NOMO-1 (cell line): ENCODE measurements around the gene GOLGA8O.
"Not testable (repeated sequence)": the region's sequence is repeated elsewhere in the genome, so short reads cannot be mapped to it uniquely, and the experiment has no call there.

Experiments
- DNase-seq, 2 experiments: peaks; one replicate each; lab custom pipeline; 2025; ENCODE audit not compliant: unreplicated experiment in 2 of 2; lab: John Stamatoyannopoulos, UW

The GOLGA8O gene, protein sequence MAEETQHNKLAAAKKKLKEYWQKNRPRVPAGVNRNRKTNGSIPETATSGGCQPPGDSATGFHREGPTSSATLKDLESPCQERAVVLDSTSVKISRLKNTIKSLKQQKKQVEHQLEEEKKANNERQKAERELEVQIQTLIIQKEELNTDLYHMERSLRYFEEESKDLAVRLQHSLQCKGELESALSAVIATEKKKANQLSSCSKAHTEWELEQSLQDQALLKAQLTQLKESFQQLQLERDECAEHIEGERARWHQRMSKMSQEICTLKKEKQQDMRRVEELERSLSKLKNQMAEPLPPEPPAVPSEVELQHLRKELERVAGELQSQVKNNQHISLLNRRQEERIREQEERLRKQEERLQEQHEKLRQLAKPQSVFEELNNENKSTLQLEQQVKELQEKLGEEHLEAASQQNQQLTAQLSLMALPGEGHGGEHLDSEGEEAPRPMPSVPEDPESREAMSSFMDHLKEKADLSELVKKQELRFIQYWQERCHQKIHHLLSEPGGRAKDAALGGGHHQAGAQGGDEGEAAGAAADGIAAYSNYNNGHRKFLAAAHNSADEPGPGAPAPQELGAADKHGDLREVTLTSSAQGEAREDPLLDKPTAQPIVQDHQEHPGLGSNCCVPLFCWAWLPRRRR

DNA sequence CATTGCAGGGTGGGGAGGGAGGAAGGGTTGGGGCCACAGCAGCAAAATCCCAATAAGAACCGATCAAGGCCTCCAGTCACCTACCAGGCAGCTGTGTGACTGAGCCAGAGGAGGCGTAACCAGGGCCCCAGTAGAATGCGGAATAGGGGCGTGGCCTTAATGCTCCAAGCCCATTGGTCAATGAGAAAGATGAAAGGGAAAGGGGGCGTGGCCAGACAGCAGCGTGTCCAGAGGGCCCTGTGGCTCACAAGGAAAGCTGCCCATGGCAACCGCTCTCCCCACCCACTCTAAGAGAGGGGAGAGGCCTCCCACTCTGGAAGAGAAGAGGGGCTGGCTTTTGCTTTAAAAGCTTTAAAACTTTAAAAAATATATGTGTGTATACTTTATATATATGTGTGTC lies at the start of gene GOLGA8O:
TSS of gene GOLGA8O (minus strand) at position 101 of the 400 bp plus-strand sequence. CDS start at position 3, 98 bp downstream.
- not testable (repeated sequence) for DNase-seq

DNA sequence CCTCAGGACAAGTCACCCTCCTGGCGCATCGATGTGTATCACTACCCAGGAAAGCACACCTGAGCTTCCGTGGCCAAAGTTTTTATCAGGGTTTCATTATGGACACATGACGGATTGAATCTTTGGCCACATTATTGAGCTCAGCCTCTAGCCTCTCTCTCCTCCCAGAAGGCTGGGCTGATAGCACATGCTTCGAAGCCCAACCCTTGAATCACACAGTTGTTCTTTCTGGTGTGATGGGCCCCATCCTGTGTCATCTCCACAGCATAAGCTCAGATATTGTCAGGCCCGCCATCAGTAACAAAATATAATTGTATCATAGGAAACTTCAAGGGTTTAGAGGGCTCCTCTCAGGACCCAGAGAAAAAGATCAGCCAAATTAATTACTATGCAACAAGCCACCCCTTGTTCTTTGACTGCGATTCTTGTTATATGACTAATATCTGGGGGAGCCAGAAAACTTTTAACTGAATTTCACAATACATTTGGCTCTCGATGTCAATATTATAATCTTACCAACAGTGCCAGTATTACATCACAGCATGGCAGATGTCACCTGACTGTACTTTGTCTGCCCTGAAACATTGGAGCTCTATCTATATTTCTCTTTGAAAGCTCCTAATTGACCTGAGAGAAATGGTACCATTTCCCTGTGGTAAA lies 48.8 kb upstream of the GOLGA8O start:
- not testable (repeated sequence) for DNase-seq

DNA sequence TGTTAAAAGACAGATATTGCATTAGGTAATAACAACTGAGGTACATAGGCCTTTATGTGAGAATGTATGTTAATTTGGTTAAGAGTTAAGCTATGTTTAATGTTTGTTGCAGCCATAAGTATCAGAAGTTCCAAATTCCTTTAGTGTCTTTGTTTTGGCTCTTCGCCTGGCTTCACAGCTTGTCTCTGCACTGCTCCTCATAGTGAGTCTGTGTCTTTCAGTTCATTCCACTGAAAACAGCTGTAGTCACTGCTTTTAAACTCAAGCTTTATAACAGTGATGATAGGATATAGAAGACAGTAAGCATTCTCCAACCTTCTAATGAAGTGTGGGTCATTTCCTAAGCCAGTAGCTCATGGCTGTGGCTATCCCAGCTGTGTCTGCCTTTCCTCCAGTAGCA lies 47.5 kb upstream of the GOLGA8O start:
- not testable (repeated sequence) for DNase-seq

DNA sequence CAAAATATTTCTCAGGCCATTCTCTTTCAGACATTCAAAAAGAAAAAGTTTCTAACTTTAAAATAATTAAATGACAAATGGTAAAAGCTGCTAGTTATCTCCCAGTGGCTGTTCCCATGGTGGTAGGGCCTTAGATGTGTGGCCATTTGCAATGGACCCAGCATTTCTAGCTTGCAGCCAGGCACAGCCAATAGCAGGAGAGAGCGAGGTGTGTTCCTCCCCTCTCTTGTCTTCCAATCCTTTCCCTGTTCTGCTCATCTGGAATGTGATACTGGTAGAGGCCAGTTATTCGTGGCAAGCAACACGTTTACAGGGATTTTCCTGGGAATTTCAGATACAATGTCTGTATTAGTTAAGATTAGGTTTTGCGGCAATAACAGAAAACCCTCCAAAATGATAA lies 37.3 kb upstream of the GOLGA8O start:
- DNase-seq: not testable (repeated sequence)

DNA sequence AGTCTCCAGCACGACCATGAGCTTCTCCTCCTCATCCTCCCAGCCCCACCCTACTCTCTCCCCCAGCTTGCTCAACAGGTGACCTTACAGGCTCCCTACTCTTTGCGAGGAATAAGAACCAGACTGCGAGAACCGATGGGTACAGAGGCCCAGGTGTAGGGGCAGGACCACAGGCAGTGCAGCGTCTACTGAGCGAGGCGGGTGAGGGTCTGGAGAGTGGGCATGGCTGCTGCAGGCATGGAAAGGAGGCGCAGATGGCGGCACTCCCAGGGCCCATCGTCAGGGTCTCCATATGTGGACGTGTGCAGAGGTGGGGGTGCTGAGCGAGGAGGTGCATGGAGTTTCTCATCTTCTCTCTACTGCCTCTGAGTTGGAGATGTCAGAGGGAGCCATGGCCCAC lies 31.0 kb upstream of the GOLGA8O start:
- not testable (repeated sequence) for DNase-seq

DNA sequence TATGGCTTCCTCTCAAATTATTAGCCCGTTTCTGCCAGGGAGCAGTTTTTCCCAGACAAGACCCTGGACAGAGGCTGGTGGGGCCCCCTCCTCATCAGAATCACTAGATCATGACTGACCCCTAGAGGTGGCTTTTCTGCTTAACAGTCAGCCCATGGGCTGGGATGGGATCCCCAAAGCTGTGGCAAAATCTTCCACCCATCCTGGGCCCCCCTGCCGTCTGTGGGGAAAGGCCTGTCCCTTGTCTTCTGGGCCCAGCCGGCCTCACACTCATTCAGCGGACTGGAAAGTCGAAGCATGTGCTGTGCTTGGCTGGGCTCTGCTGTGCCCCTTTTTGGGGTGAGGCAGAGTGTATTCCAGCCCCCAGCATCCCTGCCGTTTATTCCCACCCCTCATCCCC lies 27.9 kb upstream of the GOLGA8O start:
- not testable (repeated sequence) for DNase-seq

DNA sequence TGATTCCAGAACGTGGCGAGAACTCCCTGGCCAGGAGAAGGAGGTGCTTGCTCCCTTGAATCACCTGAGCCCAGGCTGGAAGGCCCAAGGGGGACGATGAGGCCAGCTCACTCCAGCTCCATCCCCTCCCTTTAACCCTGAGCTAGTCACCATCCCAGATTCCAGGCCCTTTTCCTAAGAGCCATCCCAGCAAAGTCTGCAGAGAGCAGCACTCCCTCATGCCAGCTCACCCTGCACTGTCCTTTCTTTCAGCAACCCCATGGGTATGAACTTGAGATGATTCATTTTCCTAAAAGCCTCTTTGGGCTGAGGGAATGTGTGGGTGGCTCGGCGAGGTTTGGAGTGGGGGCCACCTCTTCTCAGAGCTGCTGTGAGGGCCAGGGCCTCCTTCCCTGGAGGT lies 26.2 kb upstream of the GOLGA8O start:
- not testable (repeated sequence) for DNase-seq

DNA sequence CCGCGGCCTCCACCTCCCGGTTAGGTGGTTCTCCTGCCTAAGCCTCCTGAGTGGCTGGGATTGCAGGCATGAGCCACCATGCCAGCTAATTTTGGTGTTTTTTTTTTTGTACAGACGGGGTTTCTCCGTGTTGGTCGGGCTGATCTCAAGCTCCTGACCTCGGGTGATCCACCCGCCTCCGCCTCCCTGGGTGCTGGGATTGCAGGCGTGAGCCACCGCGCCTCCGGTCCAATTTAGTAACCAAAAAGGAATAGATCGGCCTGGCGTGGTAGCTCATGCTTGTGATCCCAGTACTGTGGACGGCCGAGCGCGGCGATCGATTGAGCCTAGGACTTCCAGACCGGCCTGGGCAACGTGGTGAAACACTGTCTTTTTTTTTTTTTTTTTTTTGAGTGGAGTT lies 12.6 kb upstream of the GOLGA8O start:
- DNase-seq: not testable (repeated sequence)

DNA sequence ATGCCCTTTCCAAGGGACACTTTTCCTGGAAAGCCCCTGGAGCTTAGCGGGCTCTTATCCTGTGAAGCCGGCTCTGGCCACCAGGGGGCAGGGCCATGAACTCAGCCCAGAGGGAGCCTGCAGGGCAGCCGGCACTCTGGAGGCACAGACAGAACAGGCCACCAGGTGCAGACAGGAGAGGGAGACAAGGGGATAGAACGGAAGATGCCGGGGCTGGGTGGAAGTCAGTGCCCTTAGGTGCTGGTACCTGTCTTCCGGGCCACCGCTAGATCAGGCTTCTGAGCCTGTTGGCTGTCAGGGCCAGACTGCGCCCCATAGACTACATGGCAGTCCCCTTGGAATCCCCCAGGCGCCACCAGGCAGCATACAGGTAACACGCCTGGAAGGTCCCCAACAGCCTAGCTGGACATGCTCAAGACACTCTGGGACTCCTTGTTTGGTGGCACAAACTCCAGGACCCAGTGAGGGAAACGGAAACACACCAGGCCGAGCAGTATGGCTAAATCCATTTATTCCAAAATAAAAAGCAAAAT lies 14.9 kb downstream of the GOLGA8O start:
- DNase-seq: not testable (repeated sequence)

DNA sequence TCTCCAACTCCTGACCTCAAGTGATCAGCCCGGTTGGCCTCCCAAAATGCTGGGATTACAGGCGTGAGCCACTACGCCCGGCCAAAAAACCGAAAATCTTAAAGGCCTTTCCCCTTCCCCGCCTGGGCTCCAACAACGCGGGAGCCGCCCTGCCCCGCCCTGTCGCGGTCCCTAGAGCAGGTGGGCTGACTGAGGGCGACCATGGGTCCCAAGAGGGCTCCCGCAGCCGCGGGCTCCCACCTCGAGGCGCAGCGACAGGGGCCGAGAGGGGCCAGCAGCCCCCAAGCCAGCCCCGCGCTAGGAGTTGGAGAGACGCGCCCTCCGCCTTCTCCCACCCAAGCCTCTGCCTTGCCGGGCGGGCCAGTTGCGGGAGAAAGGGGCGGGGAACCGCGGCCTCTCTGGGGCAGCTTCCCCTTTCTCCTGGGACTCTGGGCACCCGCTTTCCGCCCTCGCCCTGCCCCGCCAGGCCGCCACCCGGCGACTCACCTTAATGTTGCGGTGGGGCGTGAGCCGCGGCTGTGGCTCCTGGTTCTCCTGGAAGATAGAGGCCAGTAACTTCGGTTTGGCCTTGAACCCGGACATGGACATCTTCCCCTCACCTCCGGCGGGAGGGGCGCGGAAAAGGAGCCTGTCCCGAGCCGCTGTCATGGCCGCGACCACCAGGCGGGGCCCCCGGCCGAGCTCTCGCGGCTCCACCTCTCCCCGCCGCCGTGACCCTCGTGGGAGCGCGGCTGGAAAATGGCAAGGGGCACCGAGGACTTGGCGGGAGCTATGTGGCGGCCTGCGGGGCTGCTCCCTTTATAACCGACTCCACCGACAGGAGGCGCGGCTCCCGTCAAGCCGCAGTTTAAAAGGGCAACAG lies 21.1 kb downstream of the GOLGA8O start:
- DNase-seq: not testable (repeated sequence)

DNA sequence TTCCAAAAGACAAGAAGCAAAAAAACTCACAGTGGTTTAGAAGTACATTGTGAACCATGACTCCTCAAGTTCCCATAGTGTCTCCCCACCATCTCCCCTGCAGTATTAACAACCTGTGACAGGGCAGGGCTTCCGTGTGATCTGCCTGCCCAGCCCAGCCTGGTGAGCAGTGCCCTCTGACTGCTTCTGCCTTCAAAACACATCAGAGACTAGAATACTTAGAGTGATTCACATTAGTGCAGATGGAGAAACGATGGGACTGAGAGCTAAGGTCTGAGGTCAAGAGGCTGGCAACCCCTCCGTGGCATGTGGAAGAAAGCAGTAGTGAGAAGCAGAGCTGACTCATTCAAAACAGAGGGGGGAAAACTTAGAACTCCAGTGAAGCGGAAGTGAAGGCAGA lies 27.8 kb downstream of the GOLGA8O start:
- DNase-seq: not testable (repeated sequence)

DNA sequence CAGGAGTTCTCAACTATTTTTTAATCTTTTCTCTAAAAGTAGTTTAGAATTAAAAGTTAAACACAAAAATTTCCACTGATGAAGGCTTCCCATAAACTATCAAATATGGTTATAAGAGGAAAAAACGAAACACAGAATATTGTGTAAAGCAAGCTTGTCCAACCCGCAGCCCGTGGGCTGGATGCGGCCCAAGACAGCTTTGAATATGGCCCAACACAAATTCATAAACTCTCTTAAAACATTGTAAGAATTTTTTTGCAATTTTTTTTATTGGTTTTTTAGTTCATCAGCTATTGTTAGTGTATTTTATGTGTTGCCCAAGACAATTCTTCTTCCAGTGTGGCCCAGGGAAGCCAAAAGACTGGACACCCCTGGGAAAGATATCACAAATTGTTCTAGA lies 28.9 kb downstream of the GOLGA8O start:
- not testable (repeated sequence) for DNase-seq

DNA sequence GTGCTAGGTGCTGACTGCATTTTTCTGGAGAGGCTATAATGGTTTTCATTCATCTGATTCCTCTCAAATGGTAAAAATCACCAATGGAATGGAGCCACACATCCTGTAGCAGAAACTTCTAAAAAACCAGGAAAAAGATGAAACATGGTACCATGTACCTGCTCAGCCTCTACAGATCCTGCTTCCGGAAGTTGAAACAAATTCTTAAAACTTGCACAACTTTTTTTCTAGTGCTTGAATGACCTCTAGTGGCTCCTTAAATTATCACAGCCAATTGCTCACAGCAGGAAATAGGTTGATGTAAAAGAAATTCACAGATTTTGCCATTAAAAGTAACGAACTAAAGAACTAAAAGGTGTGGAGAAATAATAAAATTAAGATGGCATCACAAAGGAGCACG lies 47.5 kb downstream of the GOLGA8O start:
- not testable (repeated sequence) for DNase-seq

DNA sequence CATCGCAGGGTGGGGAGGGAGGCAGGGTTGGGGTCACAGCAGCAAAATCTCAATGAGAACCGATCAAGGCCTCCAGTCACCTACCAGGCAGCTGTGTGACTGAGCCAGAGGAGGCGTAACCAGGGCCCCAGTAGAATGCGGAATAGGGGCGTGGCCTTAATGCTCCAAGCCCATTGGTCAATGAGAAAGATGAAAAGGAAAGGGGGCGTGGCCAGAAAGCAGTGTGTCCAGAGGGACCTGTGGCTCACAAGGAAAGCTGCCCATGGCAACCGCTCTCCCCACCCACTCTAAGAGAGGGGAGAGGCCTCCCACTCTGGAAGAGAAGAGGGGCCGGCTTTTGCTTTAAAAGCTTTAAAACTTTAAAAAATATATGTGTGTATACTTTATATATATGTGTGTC lies 52.2 kb downstream of the GOLGA8O start, which contains the start of gene GOLGA8K:
TSS of gene GOLGA8K (minus strand) at position 101 of the 400 bp plus-strand sequence. CDS start at position 3, 98 bp downstream.
- DNase-seq: not testable (repeated sequence)

DNA sequence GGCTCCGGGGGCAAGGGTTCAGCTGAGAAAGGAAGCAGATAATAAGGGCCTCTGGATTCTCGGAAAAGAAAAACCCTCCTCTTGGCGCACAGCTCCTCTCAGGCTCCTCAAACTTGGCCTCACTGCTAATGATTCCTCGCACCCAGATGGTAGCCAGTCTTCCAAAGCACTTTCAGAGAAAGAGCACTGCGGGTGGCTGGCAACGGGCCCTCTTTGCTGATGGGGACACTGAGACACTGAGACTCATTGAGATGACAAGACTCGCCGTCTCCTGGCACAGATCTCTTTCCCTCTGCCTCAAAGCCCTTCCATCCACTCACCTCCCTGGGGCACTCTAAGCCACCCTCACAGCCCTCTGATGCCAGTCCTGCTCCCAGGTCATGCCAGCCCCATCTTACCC lies 58.9 kb downstream of the GOLGA8O start:
- not testable (repeated sequence) for DNase-seq
